ENCODE results near the gene OR1A2. TPM values are rescaled to one million over a fixed set of nuclear protein-coding genes. Genes with fewer than 3 reads are reported as not detected.
"Not testable (repeated sequence)": the region's sequence is repeated elsewhere in the genome, so short reads cannot be mapped to it uniquely, and the experiment has no call there.

Gene OR1A2
- total RNA-seq, 1 experiment from 2014 or later: not detected

GRCh38 chr17:3232300-3232699, 35.0 kb downstream of the OR1A2 start:
- not testable (repeated sequence) for H3K4me3 ChIP-seq (ENCODE audit: low read depth, low read length, poor library complexity, severe bottlenecking)

DNA sequence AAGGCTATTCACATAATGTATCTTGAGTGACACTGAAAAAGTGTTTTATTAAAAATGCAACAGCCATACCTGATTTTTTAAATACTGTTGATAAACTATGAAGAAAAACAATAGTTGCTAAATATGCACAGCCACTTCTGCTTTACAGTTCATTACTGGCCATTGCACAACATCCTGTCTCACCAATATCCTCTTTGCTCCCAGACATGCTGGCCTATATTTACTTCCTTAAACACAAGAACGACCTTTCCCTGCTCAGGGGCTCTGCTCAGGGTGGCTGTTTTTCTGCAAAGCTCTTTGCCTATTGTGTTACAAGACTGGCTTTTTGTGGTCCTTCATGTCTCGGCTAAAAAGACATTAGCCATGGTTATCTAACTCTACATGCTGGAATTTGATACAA, 41.4 kb downstream of the OR1A2 start:
- BruUV-seq (replicated peaks); H3K4me1 ChIP-seq (ENCODE audit: insufficient read depth, low read length, poor library complexity, severe bottlenecking); H3K27me3 ChIP-seq (replicated peaks; ENCODE audit: insufficient read depth, low read depth, low read length, poor library complexity); DNase-seq (ENCODE audit: low spot score); intact Hi-C loops (cut with micrococcal nuclease; ENCODE audit: unreplicated experiment); H3K36me3 ChIP-seq (ENCODE audit: insufficient read depth, low read length, poor library complexity, severe bottlenecking); H3K9me3 ChIP-seq (ENCODE audit: low read depth, low read length, poor library complexity, severe bottlenecking); H3K27ac ChIP-seq (ENCODE audit: low read depth, low read length, poor library complexity, severe bottlenecking); H3K4me3 ChIP-seq (ENCODE audit: low read depth, low read length, poor library complexity, severe bottlenecking); POLR2A ChIA-PET (ENCODE audit: low non-redundant PET); CTCF ChIA-PET: not testable (repeated sequence)

More at GRCh38 chr17:3232300-3232699, 35.0 kb downstream of the OR1A2 start:
- POLR2A ChIA-PET (ENCODE audit: low non-redundant PET); DNase-seq (ENCODE audit: low spot score); H3K27me3 ChIP-seq (replicated peaks; ENCODE audit: insufficient read depth, low read depth, low read length, poor library complexity); H3K27ac ChIP-seq (ENCODE audit: low read depth, low read length, poor library complexity, severe bottlenecking); intact Hi-C loops (cut with micrococcal nuclease; ENCODE audit: unreplicated experiment); H3K4me1 ChIP-seq (ENCODE audit: insufficient read depth, low read length, poor library complexity, severe bottlenecking); CTCF ChIA-PET; H3K36me3 ChIP-seq (ENCODE audit: insufficient read depth, low read length, poor library complexity, severe bottlenecking); H3K9me3 ChIP-seq (ENCODE audit: low read depth, low read length, poor library complexity, severe bottlenecking); BruUV-seq (replicated peaks): not testable (repeated sequence)

GRCh38 chr17:3241044-3241443, 43.7 kb downstream of the OR1A2 start:
- DNase-seq (ENCODE audit: low spot score); CTCF ChIA-PET; intact Hi-C loops (cut with micrococcal nuclease; ENCODE audit: unreplicated experiment); H3K27ac ChIP-seq (ENCODE audit: low read depth, low read length, poor library complexity, severe bottlenecking); H3K36me3 ChIP-seq (ENCODE audit: insufficient read depth, low read length, poor library complexity, severe bottlenecking); H3K9me3 ChIP-seq (ENCODE audit: low read depth, low read length, poor library complexity, severe bottlenecking); POLR2A ChIA-PET (ENCODE audit: low non-redundant PET); BruUV-seq (replicated peaks); H3K27me3 ChIP-seq (replicated peaks; ENCODE audit: insufficient read depth, low read depth, low read length, poor library complexity); H3K4me3 ChIP-seq (ENCODE audit: low read depth, low read length, poor library complexity, severe bottlenecking); H3K4me1 ChIP-seq (ENCODE audit: insufficient read depth, low read length, poor library complexity, severe bottlenecking): not testable (repeated sequence)

- CTCF ChIA-PET; POLR2A ChIA-PET (ENCODE audit: low non-redundant PET); intact Hi-C loops (cut with micrococcal nuclease; ENCODE audit: unreplicated experiment); H3K9me3 ChIP-seq (ENCODE audit: low read depth, low read length, poor library complexity, severe bottlenecking); BruUV-seq (replicated peaks); H3K27ac ChIP-seq (ENCODE audit: low read depth, low read length, poor library complexity, severe bottlenecking); H3K4me1 ChIP-seq (ENCODE audit: insufficient read depth, low read length, poor library complexity, severe bottlenecking); H3K27me3 ChIP-seq (replicated peaks; ENCODE audit: insufficient read depth, low read depth, low read length, poor library complexity); H3K4me3 ChIP-seq (ENCODE audit: low read depth, low read length, poor library complexity, severe bottlenecking); H3K36me3 ChIP-seq (ENCODE audit: insufficient read depth, low read length, poor library complexity, severe bottlenecking); DNase-seq (ENCODE audit: low spot score): not testable (repeated sequence)
Observed at GRCh38 chr17:3244841-3245240, 47.5 kb downstream of the OR1A2 start.

Other genes with a start within 250 kb of the OR1A2 start
- not detected in 2 replicates for gene OR1D5, start 133.9 kb upstream of the OR1A2 start, total RNA-seq (2021)
- not detected in 2 replicates for gene OR1D2, start 93.1 kb upstream of the OR1A2 start, total RNA-seq (2021)
- not detected in 2 replicates for gene OR1G1, start 70.0 kb upstream of the OR1A2 start, total RNA-seq (2021)
- gene OR1A1, start 10.1 kb downstream of the OR1A2 start, total RNA-seq (2021): not detected in 2 replicates
- not detected in 2 replicates for gene OR3A1, start 100.8 kb downstream of the OR1A2 start, total RNA-seq (2021)
- gene OR3A2, start 188.8 kb downstream of the OR1A2 start, total RNA-seq (2021): not detected in 2 replicates
- gene OR1E1, start 200.9 kb downstream of the OR1A2 start, total RNA-seq (2021): not detected in 2 replicates
- gene OR3A3, start 213.9 kb downstream of the OR1A2 start, total RNA-seq (2021): not detected in 2 replicates
- gene OR1E2, start 236.3 kb downstream of the OR1A2 start, total RNA-seq (2021): not detected in 2 replicates

All from A673 (cell line).